Glutamatergic neuron (in vitro differentiated cells): Measurements from ENCODE around the gene NDN. TPM values are rescaled to one million over a fixed set of nuclear protein-coding genes. Genes with fewer than 3 reads are reported as not detected.

ENCODE experiments used
- DNase-seq: peaks from one replicate; pipeline ENCODE4 v3.0.0; 2022
- H3K27ac Mint-ChIP-seq: one replicate; pipeline ENCODE4 v1.8.0; 2020; ENCODE audit warnings: mild to moderate bottlenecking, mixed read lengths, inconsistent platforms; ENCODE audit not compliant: unreplicated experiment
- H3K27me3 Mint-ChIP-seq: one replicate; pipeline ENCODE4 v1.8.0; 2020; ENCODE audit warnings: mild to moderate bottlenecking, moderate library complexity, mixed read lengths, inconsistent platforms; ENCODE audit not compliant: unreplicated experiment
- H3K36me3 Mint-ChIP-seq: one replicate; pipeline ENCODE4 v1.8.0; 2020; ENCODE audit warnings: mild to moderate bottlenecking, mixed read lengths, inconsistent platforms; ENCODE audit not compliant: unreplicated experiment
- H3K4me1 Mint-ChIP-seq: one replicate; pipeline ENCODE4 v1.8.0; 2020; ENCODE audit warnings: mild to moderate bottlenecking, low read depth, mixed read lengths, inconsistent platforms; ENCODE audit not compliant: unreplicated experiment
- H3K4me3 Mint-ChIP-seq: one replicate; pipeline ENCODE4 v1.8.0; 2020; ENCODE audit warnings: mild to moderate bottlenecking, mixed read lengths, inconsistent platforms; ENCODE audit not compliant: unreplicated experiment
- H3K9me3 Mint-ChIP-seq: one replicate; pipeline ENCODE4 v1.8.0; 2020; ENCODE audit warnings: mild to moderate bottlenecking, moderate library complexity, mixed read lengths, inconsistent platforms; ENCODE audit not compliant: unreplicated experiment
- total RNA-seq: library from RNA; stranded (reverse); fragmentation: NEBNext Ultra II Directional; extraction: Animal tissue kit (Norgen Biotek cat#: 25700); gene quantifications from one replicate; pipeline ENCODE4 v1.2.1, GENCODE V29; 2021; ENCODE audit not compliant: unreplicated experiment
- TF ChIP-seq, protein P1 (sequence below): fragments of 200-600 bp; sonication (generic); IDR thresholded peaks from one replicate; pipeline ENCODE4 v1.5.0; 2021; ENCODE audit not compliant: partially characterized antibody, unreplicated experiment

NDN gene
- total RNA-seq, 1 donor from 2014 or later: 115 TPM

DNA sequence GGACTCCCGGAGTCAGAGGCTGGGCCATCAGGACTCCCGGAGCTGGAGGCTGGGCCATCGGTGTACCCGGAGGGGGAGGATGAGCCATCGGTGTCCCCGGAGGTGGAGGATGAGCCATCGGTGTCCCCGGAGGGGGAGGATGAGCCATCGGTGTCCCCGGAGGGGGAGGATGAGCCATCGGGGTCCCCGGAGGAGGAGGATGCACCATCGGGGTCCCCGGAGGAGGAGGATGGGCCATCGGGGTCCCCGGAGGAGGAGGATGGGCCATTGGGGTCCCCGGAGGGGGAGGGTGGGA is 40.2 kb downstream of the NDN start:
- peak; percentile 41 for DNase-seq
- H3K4me3 Mint-ChIP-seq: peak overlapping the region; percentile 87
- H3K4me1 Mint-ChIP-seq: peaks cover 29% of the 10 kb centered on the region
- H3K27ac Mint-ChIP-seq: peak overlapping the region; percentile 90
- peaks cover 10% of the 10 kb centered on the region for H3K9me3 Mint-ChIP-seq
- TF ChIP-seq, protein P1, sequence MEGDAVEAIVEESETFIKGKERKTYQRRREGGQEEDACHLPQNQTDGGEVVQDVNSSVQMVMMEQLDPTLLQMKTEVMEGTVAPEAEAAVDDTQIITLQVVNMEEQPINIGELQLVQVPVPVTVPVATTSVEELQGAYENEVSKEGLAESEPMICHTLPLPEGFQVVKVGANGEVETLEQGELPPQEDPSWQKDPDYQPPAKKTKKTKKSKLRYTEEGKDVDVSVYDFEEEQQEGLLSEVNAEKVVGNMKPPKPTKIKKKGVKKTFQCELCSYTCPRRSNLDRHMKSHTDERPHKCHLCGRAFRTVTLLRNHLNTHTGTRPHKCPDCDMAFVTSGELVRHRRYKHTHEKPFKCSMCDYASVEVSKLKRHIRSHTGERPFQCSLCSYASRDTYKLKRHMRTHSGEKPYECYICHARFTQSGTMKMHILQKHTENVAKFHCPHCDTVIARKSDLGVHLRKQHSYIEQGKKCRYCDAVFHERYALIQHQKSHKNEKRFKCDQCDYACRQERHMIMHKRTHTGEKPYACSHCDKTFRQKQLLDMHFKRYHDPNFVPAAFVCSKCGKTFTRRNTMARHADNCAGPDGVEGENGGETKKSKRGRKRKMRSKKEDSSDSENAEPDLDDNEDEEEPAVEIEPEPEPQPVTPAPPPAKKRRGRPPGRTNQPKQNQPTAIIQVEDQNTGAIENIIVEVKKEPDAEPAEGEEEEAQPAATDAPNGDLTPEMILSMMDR: no peak
- peaks cover 11% of the 10 kb centered on the region for H3K27me3 Mint-ChIP-seq
- no peaks in the 10 kb centered on the region for H3K36me3 Mint-ChIP-seq

DNA sequence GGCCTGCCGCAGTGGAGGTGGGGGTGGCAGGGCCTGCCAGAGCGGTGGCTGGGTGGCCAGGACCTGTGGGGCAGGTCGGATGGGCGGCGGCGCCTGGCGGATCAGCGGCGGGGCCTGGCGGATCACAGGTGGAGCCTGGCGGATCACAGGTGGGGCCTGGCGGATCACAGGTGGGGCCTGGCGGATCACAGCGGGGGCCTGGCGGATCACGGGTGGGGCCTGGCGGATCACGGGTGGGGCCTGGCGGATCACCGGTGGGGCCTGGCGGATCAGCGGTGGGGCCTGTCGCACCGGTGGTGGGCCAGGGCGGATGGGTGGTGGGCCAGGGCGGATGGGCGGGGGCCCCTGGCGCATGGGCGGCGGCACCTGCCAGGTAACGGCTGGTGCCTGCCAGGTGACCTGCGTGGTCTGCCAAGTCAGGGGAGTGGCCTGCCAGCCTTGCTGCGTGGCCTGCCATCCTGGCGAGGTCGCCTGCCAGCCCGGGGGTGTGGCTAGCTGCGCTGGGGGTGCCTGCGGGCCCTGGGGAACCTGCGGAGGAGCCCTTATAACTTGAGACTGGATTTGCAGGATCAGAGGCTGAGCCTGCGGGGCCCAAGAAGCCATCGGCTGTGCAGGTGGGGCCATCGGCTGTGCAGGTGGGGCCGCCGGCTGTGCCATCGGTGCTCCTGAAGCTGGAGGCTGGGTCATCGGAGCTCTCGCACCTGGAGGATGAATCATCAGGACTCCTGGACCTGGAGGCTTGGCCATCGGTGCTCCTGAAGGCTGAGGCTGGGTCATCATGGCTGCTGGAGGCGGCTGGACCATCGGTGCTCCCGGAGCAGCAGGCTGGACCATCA is 40.7 kb downstream of the NDN start:
- Mint-ChIP-seq H3K4me3 (peak overlapping the region; percentile 87), H3K4me1 (peaks cover 29% of the 10 kb centered on the region), H3K36me3 (no peaks in the 10 kb centered on the region), H3K27ac (peak overlapping the region; percentile 90), H3K9me3 (peaks cover 10% of the 10 kb centered on the region), H3K27me3 (peaks cover 11% of the 10 kb centered on the region)
- TF ChIP-seq, protein P1: no peak
- DNase-seq: peak; percentile 22

DNA sequence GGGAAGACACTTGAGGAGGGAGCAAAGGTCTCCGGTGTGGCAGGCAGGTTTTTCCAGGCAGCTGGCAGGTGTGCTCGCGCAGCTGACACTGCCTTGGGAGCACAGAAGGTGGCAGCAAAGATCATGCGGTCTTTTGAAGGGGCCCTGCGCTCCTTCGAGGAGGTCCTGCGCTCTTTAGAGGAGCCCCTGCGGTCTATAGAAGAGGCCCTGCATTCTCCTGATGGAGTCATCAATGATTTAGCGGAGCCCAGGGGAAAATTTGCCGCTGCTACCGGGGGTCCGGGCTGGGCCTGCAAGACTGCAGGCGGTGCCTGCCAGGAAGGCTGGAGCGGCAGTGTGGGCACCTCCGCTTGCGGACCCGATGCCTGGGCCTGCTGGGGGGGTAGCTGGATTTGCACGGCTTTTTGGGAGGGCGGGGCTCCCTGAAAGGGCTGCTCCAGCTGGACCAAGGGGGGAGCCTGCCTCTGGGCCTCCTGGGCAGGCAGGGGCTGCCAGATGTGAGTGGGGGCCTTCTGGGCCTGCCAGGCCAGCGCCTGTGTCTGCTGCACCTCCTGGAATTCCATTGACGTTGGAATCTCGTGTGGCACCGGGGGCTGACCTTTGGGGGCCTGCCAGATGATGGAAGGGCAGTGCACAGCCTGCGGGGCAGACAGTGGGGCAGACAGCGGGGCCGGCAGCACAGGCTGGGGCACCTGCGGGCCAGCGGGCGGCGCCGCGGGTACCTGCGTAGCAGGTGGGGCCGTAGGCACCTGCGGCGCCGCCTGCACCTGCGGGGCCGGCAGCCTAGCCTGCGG is 41.5 kb downstream of the NDN start:
- H3K4me1 Mint-ChIP-seq: peaks cover 29% of the 10 kb centered on the region

GRCh38 chr15:23644829-23645228 is 42.3 kb downstream of the NDN start:
- Mint-ChIP-seq H3K4me3 (peak overlapping the region; percentile 65), H3K4me1 (peaks cover 30% of the 10 kb centered on the region), H3K27me3 (peaks cover 11% of the 10 kb centered on the region), H3K9me3 (peaks cover 10% of the 10 kb centered on the region), H3K27ac (peak overlapping the region; percentile 72), H3K36me3 (no peaks in the 10 kb centered on the region)
- DNase-seq: no peak
- TF ChIP-seq, protein P1: no peak

More for the DNA sequence above, 41.5 kb downstream of the NDN start:
- peaks cover 11% of the 10 kb centered on the region for H3K27me3 Mint-ChIP-seq
- TF ChIP-seq, protein P1: no peak
- H3K4me3 Mint-ChIP-seq: peak overlapping the region; percentile 65
- H3K36me3 Mint-ChIP-seq: no peaks in the 10 kb centered on the region
- DNase-seq: peak; percentile 59
- peak overlapping the region; percentile 72 for H3K27ac Mint-ChIP-seq
- peaks cover 10% of the 10 kb centered on the region for H3K9me3 Mint-ChIP-seq
